Kidney (tissue), 14 donors: ENCODE results near the gene WDR55. TPM values are rescaled to one million over a fixed set of nuclear protein-coding genes. Genes with fewer than 3 reads are reported as not detected.
A peak's percentile ranks its signal among the peaks of the same experiment; 100 is the strongest.

Experiments
- DNase-seq, 5 donors: peaks; one replicate each; pipeline ENCODE4 v3.0.0-alpha.2; 2013 to 2020
- FAIRE-seq: peaks from 2 replicates; lab custom pipeline; 2012; peaks lifted over from hg19 to GRCh38; lab: Jason Lieb, UNC
- H3K27ac ChIP-seq, 2 donors: one replicate each; pipeline ENCODE4 v1.7.0; 2013; ENCODE audit warnings: low read depth in 2 of 2, low read length in 2 of 2, inconsistent platforms in 1 of 2
- H3K27me3 ChIP-seq: one replicate; pipeline ENCODE4 v1.7.1; 2013; ENCODE audit warnings: low read length, inconsistent platforms; ENCODE audit not compliant: control insufficient read depth, insufficient read depth
- H3K36me3 ChIP-seq, 3 donors: one replicate each; pipeline versions ENCODE4 v1.7.0 to v1.7.1; 2013; ENCODE audit warnings: low read length in 3 of 3, control low read depth in 1 of 3, inconsistent platforms in 1 of 3; ENCODE audit not compliant: insufficient read depth in 3 of 3, control insufficient read depth in 2 of 3
- H3K4me1 ChIP-seq, 3 donors: one replicate each; pipeline versions ENCODE4 v1.7.0 to v1.7.1; 2013; ENCODE audit warnings: low read length in 3 of 3, inconsistent platforms in 1 of 3, low read depth in 1 of 3; ENCODE audit not compliant: control insufficient read depth in 2 of 3, insufficient read depth in 2 of 3
- H3K4me3 ChIP-seq, 3 donors: one replicate each; pipeline versions ENCODE4 v1.7.0 to v1.8.1; 2013; ENCODE audit warnings: low read length in 3 of 3, control low read depth in 1 of 3, inconsistent platforms in 1 of 3
- H3K9ac ChIP-seq, 3 donors: one replicate each; pipeline versions ENCODE4 v1.7.0 to v1.7.1; 2013; ENCODE audit warnings: low read length in 3 of 3, control low read depth in 1 of 3, inconsistent platforms in 1 of 3
- H3K9me3 ChIP-seq, 3 donors: one replicate each; pipeline versions ENCODE4 v1.7.0 to v1.7.1; 2013; ENCODE audit warnings: low read length in 3 of 3, control low read depth in 1 of 3, inconsistent platforms in 1 of 3; ENCODE audit not compliant: control insufficient read depth in 2 of 3, insufficient read depth in 1 of 3
- intact Hi-C: fragments of 100-400 bp; cut with DNase I; formaldehyde crosslinking; loops from one replicate; pipeline ENCODE4 v1.11.1; 2022
- polyA plus RNA-seq: library from polyadenylated mRNA; stranded (reverse); fragments of 350-450 nt; fragmentation: Illumina TruSeq; extraction: RNeasy Lipid Tissue Mini Kit (QIAGEN cat#74804); gene quantifications from one replicate; pipeline ENCODE4 v1.2.3, GENCODE V29; 2014; ENCODE audit warnings: low read depth, low replicate concordance; ENCODE audit not compliant: insufficient read depth
- total RNA-seq: library from RNA; stranded (reverse); fragmentation: NEBNext Ultra II Directional; extraction: Animal tissue kit (Norgen Biotek cat#: 25700); gene quantifications from one replicate; pipeline ENCODE4 v1.2.1, GENCODE V29; 2021
- TF ChIP-seq, protein P1 (sequence below): IDR thresholded peaks from 3 replicates; pipeline ENCODE4 v1.5.1; 2012; ENCODE audit warnings: mild to moderate bottlenecking, moderate library complexity, borderline replicate concordance; ENCODE audit not compliant: insufficient read depth; ENCODE audit errors: extremely low read depth
- donor health status: control.
- donor health status: control.
- donor health status: control.
- donor health status: control.
- donor health status: control.
- donor health status: DM: yes; HTN: yes; CAD: no.
- donor health status: Normal renal cell carcinoma (clear cell type).

Gene WDR55
- total and polyA plus RNA-seq, 2 donors from 2014 or later, result 13.7 to 20.8 TPM

DNA sequence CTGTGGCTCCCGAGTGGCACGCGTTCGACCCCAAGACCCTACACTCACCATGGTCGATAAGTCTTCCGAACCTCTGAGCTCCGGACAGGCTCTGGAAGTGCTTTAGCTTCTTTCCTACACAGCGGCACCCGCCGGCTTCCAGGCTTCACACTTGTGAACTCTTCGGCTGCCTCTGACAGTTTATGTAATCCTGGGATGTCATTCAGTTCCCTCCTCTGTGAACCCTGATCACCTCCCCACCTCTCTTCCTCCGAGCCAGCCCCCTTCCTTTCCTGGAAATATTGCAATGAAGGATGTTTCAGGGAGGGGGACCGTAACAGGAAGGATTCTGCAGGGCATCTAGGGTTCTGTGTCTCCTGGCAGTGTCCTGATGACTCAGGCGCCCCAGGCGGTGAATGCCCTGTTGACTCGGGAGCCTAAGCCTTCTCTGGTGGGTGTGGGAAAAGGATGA is 31.7 kb upstream of the WDR55 start, which contains the start of gene CD14:
Gene CD14, minus strand, starts transcription at position 155 of the 451 bp plus-strand sequence. Its CDS starts 104 bp downstream, at position 51.
- H3K9me3 ChIP-seq, result no peaks in the 10 kb centered on the region
- no peak for FAIRE-seq
- intact Hi-C loops, result no loop called here
- TF ChIP-seq, protein P1, sequence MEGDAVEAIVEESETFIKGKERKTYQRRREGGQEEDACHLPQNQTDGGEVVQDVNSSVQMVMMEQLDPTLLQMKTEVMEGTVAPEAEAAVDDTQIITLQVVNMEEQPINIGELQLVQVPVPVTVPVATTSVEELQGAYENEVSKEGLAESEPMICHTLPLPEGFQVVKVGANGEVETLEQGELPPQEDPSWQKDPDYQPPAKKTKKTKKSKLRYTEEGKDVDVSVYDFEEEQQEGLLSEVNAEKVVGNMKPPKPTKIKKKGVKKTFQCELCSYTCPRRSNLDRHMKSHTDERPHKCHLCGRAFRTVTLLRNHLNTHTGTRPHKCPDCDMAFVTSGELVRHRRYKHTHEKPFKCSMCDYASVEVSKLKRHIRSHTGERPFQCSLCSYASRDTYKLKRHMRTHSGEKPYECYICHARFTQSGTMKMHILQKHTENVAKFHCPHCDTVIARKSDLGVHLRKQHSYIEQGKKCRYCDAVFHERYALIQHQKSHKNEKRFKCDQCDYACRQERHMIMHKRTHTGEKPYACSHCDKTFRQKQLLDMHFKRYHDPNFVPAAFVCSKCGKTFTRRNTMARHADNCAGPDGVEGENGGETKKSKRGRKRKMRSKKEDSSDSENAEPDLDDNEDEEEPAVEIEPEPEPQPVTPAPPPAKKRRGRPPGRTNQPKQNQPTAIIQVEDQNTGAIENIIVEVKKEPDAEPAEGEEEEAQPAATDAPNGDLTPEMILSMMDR, result no peak
- H3K27me3 ChIP-seq, result peaks cover 7% of the 10 kb centered on the region
- H3K9ac ChIP-seq, result peak within 1 kb of the TSS; percentile 35 to 67 (median 59)
- peaks cover 0 to 16% (median 0%) of the 10 kb centered on the region in 3 donors for H3K4me1 ChIP-seq
- H3K36me3 ChIP-seq, result no peaks in the 10 kb centered on the region
- H3K27ac ChIP-seq, result peak within 1 kb of the TSS; percentile 65 to 77
- peak within 1 kb of the TSS; percentile 38 to 88 (median 83) for H3K4me3 ChIP-seq
- peak in 1 of 5 donors; percentile 84 for DNase-seq

DNA sequence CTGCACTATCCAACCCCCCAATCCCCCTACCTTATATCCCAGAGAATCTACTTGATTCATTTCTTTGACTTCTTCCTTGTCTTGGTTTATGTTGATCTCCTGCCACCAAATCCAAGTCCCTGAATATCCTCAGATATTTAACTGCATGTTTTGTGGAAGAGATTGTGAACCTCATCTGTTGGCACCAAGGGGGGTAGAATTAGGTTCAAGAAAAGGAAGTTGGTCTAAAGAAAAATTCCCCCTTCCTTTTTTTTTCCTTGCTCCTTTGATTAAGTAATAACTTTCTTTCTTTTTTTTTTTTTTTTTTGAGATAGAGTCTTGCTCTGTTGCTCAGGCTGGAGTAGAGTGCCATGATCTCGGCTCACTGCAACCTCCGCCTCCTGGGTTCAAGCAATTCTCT is 31.2 kb upstream of the WDR55 start:
- intact Hi-C loops, result no loop called here
- H3K4me1 ChIP-seq, result peaks cover 0 to 16% (median 0%) of the 10 kb centered on the region in 3 donors
- TF ChIP-seq, protein P1, result no peak
- peak overlapping the region in 1 of 2 donors; percentile 30 for H3K27ac ChIP-seq
- H3K36me3 ChIP-seq, result no peaks in the 10 kb centered on the region
- FAIRE-seq, result no peak
- no peak for DNase-seq
- no peaks in the 10 kb centered on the region for H3K9me3 ChIP-seq
- H3K9ac ChIP-seq, result peak overlapping the region in 1 of 3 donors; percentile 67
- H3K4me3 ChIP-seq, result peak overlapping the region in 2 of 3 donors; percentile 83 to 88
- H3K27me3 ChIP-seq, result peaks cover 7% of the 10 kb centered on the region

DNA sequence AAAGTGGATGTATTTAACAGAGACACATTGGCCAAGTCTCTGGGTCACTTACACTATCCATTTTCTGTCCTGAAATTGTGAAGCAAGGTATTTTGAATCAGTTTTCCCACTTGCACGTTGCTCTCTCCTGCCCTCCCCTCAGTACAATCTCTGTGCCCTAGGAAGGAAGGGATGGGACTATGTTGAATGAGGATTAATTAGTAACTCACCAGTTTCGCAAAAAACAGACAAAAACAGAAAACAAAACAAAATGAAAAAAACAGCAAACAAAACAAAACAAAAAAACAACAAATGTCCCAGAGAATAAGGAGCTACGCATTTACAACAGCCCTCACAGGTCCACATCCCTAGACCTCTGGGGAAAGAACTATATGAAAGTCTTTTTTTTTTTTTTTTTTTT is 30.6 kb upstream of the WDR55 start:
- no peak overlapping the region for H3K4me3 ChIP-seq
- TF ChIP-seq, protein P1, result no peak
- no peak for DNase-seq
- H3K4me1 ChIP-seq, result peaks cover 0 to 16% (median 0%) of the 10 kb centered on the region in 3 donors
- H3K27me3 ChIP-seq, result peaks cover 7% of the 10 kb centered on the region
- no peak for FAIRE-seq
- intact Hi-C loops, result no loop called here
- H3K9ac ChIP-seq, result no peak overlapping the region
- H3K9me3 ChIP-seq, result no peaks in the 10 kb centered on the region
- peak overlapping the region in 1 of 2 donors; percentile 23 for H3K27ac ChIP-seq
- no peaks in the 10 kb centered on the region for H3K36me3 ChIP-seq
